SK-N-SH (cell line): Measurements from ENCODE around the gene EYA2.

ENCODE experiments used
- CHD2 ChIP-seq: fragments of 150-350 bp; IDR thresholded peaks from 2 replicates; pipeline ENCODE4 v1.6.1; 2018; ENCODE audit warnings: low read length; ENCODE audit not compliant: partially characterized antibody
- EZH2phosphoT487 ChIP-seq: fragments of 200-600 bp; sonication (generic); IDR thresholded peaks from 2 replicates; pipeline ENCODE4 v1.6.1; 2017; ENCODE audit warnings: low read depth, mixed run types, mild to moderate bottlenecking, antibody characterized with exemption, moderate library complexity, borderline replicate concordance
- JUND ChIP-seq: IDR thresholded peaks from 2 replicates; pipeline ENCODE4 v1.4.0; 2012
- MEF2A ChIP-seq: IDR thresholded peaks from 2 replicates; pipeline ENCODE4 v1.4.0; 2012; ENCODE audit warnings: low read depth, borderline replicate concordance
- POLR2AphosphoS5 ChIP-seq: IDR thresholded peaks from 2 replicates; pipeline ENCODE4 v1.6.1; 2012; ENCODE audit warnings: low read depth, low read length
- RAD21 ChIP-seq: IDR thresholded peaks from 2 replicates; pipeline ENCODE4 v1.6.1; 2012; ENCODE audit warnings: mild to moderate bottlenecking, low read length
- RFX5 ChIP-seq: IDR thresholded peaks from 2 replicates; pipeline ENCODE4 v1.6.1; 2012; ENCODE audit warnings: mild to moderate bottlenecking, improper control_type of control experiment, low read length
- SMC3 ChIP-seq: IDR thresholded peaks from 2 replicates; pipeline ENCODE4 v1.6.1; 2012; ENCODE audit warnings: low read depth, low read length, improper control_type of control experiment
- TEAD4 ChIP-seq: IDR thresholded peaks from 2 replicates; pipeline ENCODE4 v1.4.0; 2012; ENCODE audit warnings: mild to moderate bottlenecking, borderline replicate concordance; ENCODE audit not compliant: insufficient read depth
- YY1 ChIP-seq: IDR thresholded peaks from 2 replicates; pipeline ENCODE4 v1.4.0; 2012; ENCODE audit warnings: low read depth, mild to moderate bottlenecking
- TF ChIP-seq, protein P1 (sequence below): fragments of 200-600 bp; sonication (generic); IDR thresholded peaks from 2 replicates; pipeline ENCODE4 v1.6.1; 2017; ENCODE audit warnings: antibody characterized with exemption, mild to moderate bottlenecking, moderate library complexity
- TF ChIP-seq, protein P2 (sequence below): IDR thresholded peaks from 2 replicates; pipeline ENCODE4 v1.4.0; 2012; ENCODE audit warnings: low read depth, borderline replicate concordance

DNA sequence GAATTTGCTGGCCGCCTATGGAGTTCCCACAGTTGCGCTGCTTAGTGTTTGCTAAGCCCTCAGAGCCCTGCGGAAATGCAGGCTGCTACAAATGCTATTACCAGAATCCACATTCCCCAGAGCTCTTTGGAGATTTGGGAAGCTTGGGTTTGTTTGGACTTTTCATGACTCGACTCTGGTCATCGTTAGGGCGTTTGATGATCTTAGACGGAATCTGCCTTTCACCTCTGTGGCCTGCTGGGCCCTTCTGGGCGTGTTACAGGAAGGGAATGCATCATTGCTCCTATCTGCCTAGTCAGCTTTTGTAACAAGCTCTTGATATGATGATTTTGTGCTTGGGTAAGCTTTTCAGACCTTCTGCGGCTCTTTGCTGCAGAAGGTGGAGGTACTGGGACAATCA lies 50.8 kb downstream of the EYA2 start:
- TF ChIP-seq, protein P1, sequence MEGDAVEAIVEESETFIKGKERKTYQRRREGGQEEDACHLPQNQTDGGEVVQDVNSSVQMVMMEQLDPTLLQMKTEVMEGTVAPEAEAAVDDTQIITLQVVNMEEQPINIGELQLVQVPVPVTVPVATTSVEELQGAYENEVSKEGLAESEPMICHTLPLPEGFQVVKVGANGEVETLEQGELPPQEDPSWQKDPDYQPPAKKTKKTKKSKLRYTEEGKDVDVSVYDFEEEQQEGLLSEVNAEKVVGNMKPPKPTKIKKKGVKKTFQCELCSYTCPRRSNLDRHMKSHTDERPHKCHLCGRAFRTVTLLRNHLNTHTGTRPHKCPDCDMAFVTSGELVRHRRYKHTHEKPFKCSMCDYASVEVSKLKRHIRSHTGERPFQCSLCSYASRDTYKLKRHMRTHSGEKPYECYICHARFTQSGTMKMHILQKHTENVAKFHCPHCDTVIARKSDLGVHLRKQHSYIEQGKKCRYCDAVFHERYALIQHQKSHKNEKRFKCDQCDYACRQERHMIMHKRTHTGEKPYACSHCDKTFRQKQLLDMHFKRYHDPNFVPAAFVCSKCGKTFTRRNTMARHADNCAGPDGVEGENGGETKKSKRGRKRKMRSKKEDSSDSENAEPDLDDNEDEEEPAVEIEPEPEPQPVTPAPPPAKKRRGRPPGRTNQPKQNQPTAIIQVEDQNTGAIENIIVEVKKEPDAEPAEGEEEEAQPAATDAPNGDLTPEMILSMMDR = no peak
- TF ChIP-seq, protein P2, sequence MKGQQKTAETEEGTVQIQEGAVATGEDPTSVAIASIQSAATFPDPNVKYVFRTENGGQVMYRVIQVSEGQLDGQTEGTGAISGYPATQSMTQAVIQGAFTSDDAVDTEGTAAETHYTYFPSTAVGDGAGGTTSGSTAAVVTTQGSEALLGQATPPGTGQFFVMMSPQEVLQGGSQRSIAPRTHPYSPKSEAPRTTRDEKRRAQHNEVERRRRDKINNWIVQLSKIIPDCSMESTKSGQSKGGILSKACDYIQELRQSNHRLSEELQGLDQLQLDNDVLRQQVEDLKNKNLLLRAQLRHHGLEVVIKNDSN = no peak
- TF ChIP-seq CHD2 (no peak), EZH2phosphoT487 (no peak), RAD21 (no peak), POLR2AphosphoS5 (no peak), YY1 (no peak), MEF2A (no peak), TEAD4 (no peak), SMC3 (no peak), JUND (no peak), RFX5 (no peak)
